ENCODE data around the gene DSCAML1. TPM values are rescaled to one million over a fixed set of nuclear protein-coding genes. Genes with fewer than 3 reads are reported as not detected.

Gene DSCAML1
- total and polyA plus RNA-seq, 8 donors = 0.08 to 2.9 (median 0.45) TPM

- H3K27me3 ChIP-seq = no peaks in the 10 kb centered on the region
- H3K36me3 ChIP-seq = no peaks in the 10 kb centered on the region
- no peak overlapping the region for H3K4me3 ChIP-seq
- no peaks in the 10 kb centered on the region for H3K4me1 ChIP-seq
- H3K27ac ChIP-seq = no peak overlapping the region
- no peak for DNase-seq
- TF ChIP-seq EP300 (IDR thresholded peaks at IDR 0.05) (no peak), POLR2AphosphoS5 (IDR thresholded peaks at IDR 0.05) (no peak), CTCF (IDR thresholded peaks at IDR 0.05) (no peak), POLR2A (IDR thresholded peaks at IDR 0.05) (no peak)
- no peaks in the 10 kb centered on the region for H3K9me3 ChIP-seq
- WGBS, 5 donors = 63 to 93% (median 80%) methylated on average over 6 of the region's 6 CpGs
- intact Hi-C loops (cut with DNase I; ENCODE audit: low total_unique reads) = no loop called here
Observed at GRCh38 chr11:117733316-117733715, 63.7 kb downstream of the DSCAML1 start.

- Histone ChIP-seq H3K27ac (no peak overlapping the region), H3K27me3 (no peaks in the 10 kb centered on the region), H3K4me3 (no peak overlapping the region), H3K4me1 (no peaks in the 10 kb centered on the region), H3K9me3 (no peaks in the 10 kb centered on the region), H3K36me3 (no peaks in the 10 kb centered on the region)
- 77 to 90% (median 83%) methylated on average over 2 of the region's 2 CpGs for WGBS, 5 donors
- DNase-seq = no peak
- no peak for TF ChIP-seq POLR2AphosphoS5 (IDR thresholded peaks at IDR 0.05)
- TF ChIP-seq POLR2A (IDR thresholded peaks at IDR 0.05) = no peak
- TF ChIP-seq EP300 (IDR thresholded peaks at IDR 0.05) = no peak
- intact Hi-C loops (cut with DNase I; ENCODE audit: low total_unique reads) = no loop called here
Observed at GRCh38 chr11:117731722-117732290, 65.2 kb downstream of the DSCAML1 start.

GRCh38 chr11:117730208-117730800 is 66.7 kb downstream of the DSCAML1 start:
- WGBS, 5 donors = 62 to 78% (median 74%) methylated on average over 7 of the region's 7 CpGs

GRCh38 chr11:117725048-117725734 is 71.8 kb downstream of the DSCAML1 start:
- no peaks in the 10 kb centered on the region for H3K9me3 ChIP-seq
- H3K4me3 ChIP-seq = no peak overlapping the region
- peaks cover 0 to 6% (median 0%) of the 10 kb centered on the region in 3 donors for H3K27me3 ChIP-seq
- no peak for DNase-seq
- no peaks in the 10 kb centered on the region for H3K36me3 ChIP-seq
- TF ChIP-seq POLR2A (IDR thresholded peaks at IDR 0.05) = no peak
- WGBS, 5 donors = 76 to 86% (median 82%) methylated on average over 11 to 12 of the region's 12 CpGs
- no peak overlapping the region for H3K27ac ChIP-seq
- peaks cover 0 to 27% (median 2%) of the 10 kb centered on the region in 4 donors for H3K4me1 ChIP-seq
- intact Hi-C loops (cut with DNase I; ENCODE audit: low total_unique reads) = no loop called here

More at GRCh38 chr11:117730208-117730800, 66.7 kb downstream of the DSCAML1 start:
- Histone ChIP-seq H3K36me3 (no peaks in the 10 kb centered on the region), H3K4me3 (no peak overlapping the region), H3K9me3 (no peaks in the 10 kb centered on the region), H3K27me3 (peaks cover 0 to under 1% (median 0%) of the 10 kb centered on the region in 3 donors), H3K27ac (no peak overlapping the region), H3K4me1 (no peaks in the 10 kb centered on the region)
- DNase-seq = no peak
- TF ChIP-seq EP300 (IDR thresholded peaks at IDR 0.05) (no peak), POLR2AphosphoS5 (IDR thresholded peaks at IDR 0.05) (no peak)
- intact Hi-C loops (cut with DNase I; ENCODE audit: low total_unique reads) = no loop called here

GRCh38 chr11:117724621-117725020 is 72.4 kb downstream of the DSCAML1 start:
- TF ChIP-seq POLR2AphosphoS5 (IDR thresholded peaks at IDR 0.05) = no peak
- TF ChIP-seq POLR2A (IDR thresholded peaks at IDR 0.05) = no peak
- TF ChIP-seq CTCF (IDR thresholded peaks at IDR 0.05) = no peak
- TF ChIP-seq EP300 (IDR thresholded peaks at IDR 0.05) = no peak
- intact Hi-C loops (cut with DNase I; ENCODE audit: low total_unique reads) = no loop called here
- no peak overlapping the region for H3K4me3 ChIP-seq
- H3K27me3 ChIP-seq = peaks cover 0 to 6% (median 0%) of the 10 kb centered on the region in 3 donors
- no peaks in the 10 kb centered on the region for H3K36me3 ChIP-seq
- H3K9me3 ChIP-seq = no peaks in the 10 kb centered on the region
- no peak overlapping the region for H3K27ac ChIP-seq
- no peak for DNase-seq
- peaks cover 0 to 27% (median 2%) of the 10 kb centered on the region in 4 donors for H3K4me1 ChIP-seq
